Esophagus mucosa (tissue), 1 donor: ENCODE results near the gene DMRTB1. TPM values are rescaled to one million over a fixed set of nuclear protein-coding genes. Genes with fewer than 3 reads are reported as not detected.

ENCODE experiments used
- ATAC-seq: fragments of 200-7000 bp; cut with Tn5 transposase; one replicate; pipeline ENCODE4 v1.9.1; 2020
- total RNA-seq: library from RNA; stranded (reverse); gene quantifications from one replicate; pipeline ENCODE4 v1.2.4, GENCODE V29; 2023
- donor health status: DM: yes; HTN: yes; CAD: no.

DMRTB1 gene
- total RNA-seq, 1 donor from 2014 or later = not detected

DNA sequence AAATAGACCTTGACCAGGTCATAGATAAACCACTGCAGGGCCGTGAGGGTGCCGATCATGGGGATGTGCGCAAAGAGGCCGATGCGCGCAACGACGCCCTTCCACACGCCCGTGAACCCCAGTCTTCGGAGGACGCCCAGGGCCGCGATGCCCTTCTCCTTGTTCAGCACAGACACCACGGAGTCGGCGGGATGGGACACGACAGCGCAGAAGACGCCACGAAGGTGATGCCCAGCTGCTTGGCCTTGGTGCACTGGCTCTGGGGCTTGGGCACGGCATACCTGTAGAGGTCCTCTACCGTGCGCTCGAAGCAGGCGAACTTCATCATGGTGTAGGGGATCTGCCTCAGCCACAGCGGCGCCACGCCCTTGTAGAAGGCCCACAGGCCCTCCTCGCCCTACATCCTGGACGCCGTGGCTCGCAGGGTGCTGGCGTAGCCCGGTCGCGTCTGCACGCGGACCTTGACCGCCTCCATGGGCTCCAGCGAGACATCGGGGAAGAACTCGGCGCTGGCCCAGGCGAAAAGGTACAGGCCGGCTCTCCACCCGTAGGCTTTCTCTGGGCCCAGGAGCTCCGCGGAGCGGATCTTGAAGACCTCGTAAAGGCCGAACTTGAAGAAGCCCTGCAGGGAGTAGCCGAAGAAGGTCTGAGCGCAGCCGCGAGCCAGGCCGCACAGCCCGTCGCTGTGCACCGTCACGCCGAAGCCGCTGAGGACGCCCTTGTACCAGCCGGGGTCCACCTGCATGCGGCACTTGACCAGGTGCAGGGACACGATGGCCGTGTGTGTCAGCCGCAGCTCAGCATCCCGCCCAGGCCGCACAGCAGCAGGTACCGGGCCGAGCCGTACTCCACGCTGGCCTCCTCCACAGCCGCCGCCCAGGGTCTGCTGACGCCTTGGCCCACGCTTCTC is 20.5 kb upstream of the DMRTB1 start:
- no peak for ATAC-seq

DNA sequence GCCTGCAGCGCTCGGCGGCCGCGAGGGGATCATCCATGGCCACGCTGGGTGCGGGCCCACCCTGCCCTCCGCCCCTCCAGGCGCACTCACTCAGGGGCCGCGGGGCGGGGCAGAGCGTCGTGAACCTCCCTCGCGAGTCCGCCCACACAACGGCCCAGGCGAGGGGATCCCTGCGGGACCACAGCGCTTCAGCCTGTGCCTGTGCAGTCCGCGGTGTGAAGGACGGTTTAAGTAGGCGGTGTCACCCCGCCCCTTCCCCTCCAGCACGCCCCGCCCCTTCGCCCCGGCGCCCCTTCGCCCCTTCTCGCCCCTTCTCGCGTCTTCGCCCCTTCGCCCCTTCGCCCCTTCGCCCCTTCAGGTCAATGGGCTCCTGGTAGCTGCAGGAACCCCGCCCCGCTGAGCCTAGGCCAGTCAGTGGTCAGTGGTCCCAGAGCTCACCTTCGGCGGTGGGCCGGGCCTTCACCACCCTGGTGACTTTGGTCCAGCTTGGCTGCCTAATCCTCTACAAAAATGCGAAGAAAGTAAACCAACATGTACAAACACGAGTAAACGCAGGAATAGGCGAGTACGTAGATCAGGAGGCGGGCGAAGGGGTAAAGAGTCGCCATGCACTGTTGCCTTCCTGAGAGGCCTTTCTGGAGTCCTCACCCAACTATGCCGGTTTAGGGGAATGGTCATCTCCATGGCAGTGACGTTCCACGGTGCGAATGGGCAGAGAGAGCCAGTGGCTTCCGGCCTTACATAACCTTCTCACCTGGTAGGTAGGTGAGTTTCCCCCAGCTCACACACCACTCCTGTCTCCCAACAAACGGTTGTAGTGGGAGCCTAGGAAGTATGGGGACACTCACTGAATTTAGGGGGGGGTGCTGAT is 19.6 kb upstream of the DMRTB1 start:
- ATAC-seq = peak; percentile 26

DNA sequence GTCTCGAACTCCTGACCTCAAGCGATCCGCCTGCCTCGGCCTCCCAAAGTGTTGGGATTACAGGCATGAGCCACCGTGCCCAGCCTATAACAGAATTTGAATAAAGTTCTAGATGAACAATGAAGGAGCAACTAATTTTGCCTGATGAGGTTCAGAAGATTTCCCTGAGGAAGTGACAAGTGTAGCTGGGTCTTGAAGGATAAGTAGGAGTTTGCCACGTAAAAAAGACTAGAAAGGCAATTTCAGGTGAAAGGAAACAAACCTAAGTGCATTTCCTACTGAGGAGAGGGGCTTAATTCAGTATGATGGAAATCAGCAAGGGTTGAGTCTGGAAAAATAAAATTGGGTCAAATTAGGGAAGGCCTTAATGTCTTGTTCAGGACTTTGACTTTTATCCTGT is 18.6 kb upstream of the DMRTB1 start:
- no peak for ATAC-seq

DNA sequence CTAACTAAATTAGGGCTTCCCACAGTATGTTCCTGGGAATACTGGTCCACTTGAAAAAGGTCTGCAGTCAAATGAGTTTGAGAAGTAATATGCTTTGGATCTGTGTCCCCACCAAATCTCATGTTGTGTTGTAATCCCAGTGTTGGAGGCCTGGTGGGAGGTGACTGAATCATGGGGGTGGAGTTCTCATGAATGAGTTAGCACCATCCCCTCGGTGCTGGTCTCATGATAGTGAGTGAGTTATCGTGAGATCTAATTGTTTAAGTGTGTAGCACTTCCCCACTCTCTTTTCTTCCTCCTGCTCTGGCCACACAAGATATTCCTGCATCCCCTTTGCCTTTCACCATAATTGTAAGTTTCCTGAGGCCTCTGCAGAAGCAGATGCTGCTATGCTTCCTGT is 16.9 kb upstream of the DMRTB1 start:
- ATAC-seq = no peak

DNA sequence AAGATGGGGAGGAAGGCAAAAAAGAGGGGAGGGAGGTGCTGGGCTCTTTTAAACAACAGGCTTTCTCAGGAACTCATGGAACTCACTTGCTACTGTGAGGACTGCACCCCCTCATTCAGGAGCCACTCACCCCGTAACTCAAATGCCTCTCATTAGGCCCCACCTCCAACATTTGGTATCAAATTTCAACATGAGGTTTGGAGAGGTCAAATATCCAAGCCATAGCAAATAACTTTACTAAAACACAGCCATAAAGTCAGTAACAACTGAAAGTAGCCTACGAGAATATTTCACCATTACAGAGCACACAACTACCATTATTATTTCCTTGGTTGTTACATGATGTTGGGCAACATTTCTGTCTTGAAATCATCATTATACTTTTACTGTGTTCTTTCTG is 13.1 kb upstream of the DMRTB1 start:
- ATAC-seq = no peak

DNA sequence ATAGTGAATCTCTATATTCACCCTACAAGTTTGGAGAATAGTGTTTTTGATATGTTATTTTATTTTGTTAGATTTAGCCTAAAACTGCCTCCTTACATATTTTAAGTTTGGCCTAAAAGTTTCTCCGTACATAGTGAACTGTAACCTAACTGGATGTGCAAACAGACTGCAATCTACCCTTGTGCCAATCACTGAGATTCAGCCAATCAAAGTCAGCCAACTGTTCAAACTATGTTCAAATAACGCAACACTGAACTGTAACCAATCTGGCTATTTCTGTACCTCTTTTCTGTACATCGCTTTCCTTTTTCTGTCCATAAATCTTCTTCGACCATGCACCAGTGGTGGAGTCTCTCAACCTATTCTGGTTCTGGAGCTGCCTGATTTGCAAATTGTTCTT is 11.8 kb upstream of the DMRTB1 start:
- no peak for ATAC-seq

DNA sequence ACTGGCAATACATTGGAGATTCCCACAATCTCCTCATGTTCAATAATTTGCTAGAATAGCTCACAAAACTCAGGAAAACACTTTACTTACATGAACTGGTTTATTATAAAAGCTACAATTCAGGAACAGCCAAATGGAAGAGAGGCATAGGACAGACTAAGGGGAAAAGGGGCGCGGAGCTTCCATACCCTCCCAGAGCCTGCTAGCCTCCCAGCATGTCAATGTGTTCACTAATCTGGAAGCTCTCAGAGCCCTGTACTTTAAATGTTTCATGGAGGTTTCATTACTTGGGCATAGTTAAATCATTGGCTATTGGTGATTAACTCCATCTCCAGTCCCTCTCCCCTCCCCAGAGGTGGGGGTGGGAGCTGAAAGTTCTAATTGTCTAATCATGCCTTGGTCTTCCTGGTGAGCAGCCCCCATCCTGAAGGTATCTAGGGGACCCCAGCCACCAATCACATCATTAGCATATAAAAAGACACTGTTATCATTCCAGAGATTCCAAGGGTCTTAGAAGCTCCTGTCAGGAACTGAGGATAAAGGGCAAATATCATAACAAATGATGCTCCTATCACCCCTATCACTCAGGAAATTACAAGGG is 10.9 kb upstream of the DMRTB1 start:
- no peak for ATAC-seq

DNA sequence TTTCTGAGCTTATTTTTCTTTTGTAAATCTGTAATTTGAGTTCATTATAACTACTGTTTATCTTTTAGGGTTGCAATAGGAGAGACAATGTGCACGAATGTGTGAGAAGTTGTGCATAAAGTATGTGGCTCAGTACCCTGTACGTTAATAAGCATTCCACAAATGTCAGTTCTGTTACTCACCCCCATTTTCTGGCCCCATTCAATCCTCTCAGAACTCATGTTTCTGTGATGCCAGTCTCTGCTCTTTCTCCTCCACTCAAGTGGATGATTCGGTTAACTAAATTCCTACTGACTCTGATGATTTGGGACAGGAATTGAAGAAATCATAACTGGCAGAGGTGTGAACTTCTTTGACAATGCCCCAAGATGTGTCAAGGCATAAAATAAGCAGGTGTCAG is 10.2 kb upstream of the DMRTB1 start:
- no peak for ATAC-seq

DNA sequence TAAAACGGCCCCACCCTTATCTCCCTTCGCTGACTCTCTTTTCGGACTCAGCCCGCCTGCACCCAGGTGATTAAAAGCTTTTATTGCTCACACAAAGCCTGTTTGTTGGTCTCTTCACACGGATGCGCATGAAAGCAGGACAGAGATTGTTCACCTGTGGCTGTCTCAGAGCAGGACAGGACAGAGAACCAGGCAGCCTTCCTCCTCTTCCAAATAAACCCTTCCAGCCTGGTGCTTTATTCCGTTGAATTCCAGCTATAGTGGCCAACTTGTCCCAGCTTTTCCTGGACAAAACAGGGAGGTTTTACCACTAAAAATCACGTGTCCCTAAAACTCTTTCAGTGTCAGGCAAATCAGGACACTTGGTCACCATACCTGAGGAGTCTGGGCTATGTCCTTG is 9.5 kb upstream of the DMRTB1 start:
- ATAC-seq = no peak

DNA sequence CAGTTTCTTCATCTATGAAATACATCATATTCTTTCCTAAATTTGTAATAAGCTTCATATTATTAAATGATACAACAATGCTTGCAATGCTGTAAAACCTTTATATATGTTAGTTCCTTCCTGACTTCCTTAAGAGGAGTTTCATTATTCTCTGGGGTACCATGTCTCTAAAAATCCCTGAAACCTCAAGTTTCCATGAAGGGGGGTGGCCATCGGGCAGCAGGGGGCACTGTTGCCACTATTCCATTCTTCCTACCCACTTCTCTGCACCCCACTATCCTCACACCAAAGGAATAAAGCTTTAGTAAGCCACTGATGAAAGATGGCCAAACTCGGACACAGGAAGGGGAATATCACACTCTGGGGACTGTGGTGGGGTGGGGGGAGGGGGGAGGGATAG is 9.0 kb upstream of the DMRTB1 start:
- no peak for ATAC-seq

DNA sequence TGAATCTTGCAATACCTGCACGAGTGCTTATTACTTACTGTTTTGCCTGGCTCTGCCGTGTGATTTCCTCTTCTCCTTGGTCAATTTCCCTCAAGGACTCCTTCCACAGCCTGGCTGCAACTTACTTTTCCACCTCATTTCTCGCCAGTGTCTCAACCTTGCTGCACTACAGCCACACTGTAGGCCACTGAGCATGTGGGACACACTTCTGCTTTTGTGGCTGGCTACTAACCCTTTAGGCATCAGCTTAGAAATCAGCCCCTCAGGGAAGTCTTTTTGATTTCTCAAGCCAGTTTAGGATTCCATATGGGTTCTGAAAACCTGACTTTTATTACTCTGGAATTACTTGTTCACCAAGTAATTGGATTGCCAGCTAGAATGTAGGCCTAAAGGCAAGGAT is 5.2 kb upstream of the DMRTB1 start:
- no peak for ATAC-seq

DNA sequence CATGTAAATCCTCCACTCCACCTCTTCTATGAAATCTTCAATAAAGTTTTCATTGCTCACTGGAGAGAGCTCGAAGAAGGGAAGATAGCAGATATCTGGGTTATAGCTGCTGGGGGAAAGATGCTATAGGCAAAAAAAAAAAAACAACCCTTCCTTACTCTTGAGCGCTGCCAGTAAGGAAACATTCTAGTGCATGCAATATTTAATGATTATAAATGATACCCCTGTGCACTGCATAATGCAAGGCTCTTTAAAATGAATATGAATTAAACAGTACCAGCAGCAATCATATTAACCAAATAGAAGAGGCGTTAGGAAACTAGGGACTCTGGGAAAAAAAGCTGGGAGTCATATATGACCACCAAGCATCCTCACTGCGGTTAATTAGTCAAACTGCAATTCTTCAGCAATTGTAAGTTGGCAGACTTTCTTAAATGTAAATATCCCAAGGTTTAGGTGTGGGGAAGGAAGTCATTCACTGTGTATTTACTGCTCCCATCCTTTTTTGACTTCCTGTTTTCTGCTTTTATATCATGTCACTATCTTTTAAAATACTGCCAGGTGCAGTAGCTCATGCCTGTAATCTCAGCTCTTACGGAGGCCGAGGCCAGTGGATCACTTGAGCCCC is 3.7 kb upstream of the DMRTB1 start:
- ATAC-seq = no peak

DNA sequence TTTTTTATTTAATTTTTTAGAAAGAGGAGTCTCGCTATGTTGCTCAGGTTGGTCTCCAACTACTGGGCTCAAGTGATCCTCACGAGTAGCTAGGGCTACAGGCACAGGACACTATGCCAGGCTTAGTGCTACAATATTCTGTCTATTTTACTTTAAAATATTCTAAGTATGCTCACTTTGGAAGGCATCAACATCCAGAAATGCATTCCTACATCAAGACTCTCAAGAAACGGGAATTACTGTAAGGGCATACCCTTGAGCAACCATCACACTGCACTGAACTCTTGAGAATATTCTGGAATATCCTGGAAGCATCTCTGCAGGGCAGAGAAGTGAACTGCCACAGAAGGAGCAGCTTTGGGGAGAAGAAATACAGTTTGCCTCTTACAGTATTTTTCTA is 565 bp upstream of the DMRTB1 start:
- ATAC-seq = no peak

DNA sequence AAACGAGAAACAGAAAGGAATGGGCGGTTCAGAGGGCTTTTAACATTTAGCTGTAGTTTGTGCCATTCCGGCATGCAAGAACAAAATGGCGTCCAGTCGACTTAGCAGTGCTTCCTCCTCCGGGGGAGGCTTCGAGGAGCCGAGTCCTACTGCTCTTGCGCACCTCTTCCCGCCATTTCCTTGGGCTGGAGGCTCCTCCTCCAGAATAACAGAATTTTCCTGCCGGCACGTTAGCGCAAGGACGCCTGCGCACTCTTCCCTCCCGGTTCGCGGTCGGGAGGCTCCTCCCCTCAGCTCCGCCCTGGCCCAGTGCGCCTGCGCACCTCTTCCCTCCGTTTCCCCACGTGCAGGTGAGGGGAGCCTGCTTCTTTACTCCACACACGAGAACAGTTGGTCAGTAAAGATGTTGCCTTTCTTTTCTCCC is 1.0 kb downstream of the DMRTB1 start:
- ATAC-seq = no peak

DNA sequence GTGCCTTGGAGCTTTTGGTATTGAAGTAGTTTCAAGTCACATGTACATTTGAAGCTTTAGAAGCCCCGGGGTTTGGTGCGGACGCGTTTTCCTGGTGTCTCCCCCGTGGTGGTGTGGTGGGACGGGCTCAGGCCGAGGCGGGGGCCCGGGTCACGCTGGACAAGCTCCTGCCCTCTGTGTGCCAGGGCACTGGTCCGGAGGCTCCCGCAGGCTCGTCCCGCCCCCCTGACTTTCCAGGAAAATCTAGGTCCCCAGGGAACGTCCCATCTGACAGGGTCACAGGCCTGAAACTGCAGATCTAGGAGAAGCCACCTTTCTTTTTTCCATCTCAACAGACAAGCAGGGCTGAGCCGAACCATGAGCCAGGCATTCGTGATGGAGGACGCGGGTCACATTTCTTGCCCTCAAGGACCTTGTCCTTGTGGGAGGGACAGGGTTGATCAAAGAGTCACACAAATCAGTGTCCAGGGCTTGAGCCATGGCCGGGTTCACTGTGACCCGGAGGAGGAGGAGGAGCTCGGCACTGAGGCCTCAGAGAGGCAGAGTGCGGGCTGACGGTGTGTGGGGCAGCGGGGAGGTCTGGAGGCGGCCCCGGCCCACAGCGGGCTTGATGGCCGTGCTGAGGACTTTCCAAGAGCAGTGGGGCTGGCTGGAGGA is 1.6 kb downstream of the DMRTB1 start:
- no peak for ATAC-seq

DNA sequence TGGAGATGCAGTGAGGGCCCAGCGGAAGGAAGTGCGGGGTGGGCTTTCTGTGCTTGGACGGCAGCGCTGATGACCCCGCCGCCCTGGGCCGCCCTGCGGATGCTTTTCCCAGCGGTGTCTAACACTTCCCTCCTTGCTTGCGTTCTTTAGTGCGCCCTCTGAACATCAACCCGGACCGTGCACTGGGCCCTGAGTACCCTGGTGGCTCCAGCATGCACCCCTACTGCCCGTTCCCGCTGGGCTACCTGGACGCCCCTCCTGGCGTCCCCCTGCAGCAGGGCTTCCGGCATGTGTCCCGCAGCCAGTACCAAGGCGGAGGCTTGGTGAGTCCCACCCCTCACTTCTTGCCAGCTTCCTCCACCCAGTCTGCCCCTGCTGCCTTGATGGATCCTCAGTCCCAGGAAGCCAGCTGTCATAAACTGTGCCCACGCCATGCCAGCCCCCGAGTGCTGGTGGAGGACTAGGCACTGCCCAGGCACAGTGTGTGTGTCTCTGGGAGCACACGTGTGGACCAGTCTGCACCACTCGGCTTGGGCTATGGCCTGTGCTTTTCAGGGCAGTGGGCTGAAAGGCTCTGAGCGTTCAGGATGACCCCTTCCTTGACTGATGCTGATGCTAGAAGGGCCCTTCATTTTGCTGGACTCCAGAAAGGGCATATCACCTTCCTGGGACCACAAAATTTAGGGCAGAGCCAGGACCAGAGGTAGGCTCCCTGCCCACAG is 2.3 kb downstream of the DMRTB1 start:
- ATAC-seq = no peak

DNA sequence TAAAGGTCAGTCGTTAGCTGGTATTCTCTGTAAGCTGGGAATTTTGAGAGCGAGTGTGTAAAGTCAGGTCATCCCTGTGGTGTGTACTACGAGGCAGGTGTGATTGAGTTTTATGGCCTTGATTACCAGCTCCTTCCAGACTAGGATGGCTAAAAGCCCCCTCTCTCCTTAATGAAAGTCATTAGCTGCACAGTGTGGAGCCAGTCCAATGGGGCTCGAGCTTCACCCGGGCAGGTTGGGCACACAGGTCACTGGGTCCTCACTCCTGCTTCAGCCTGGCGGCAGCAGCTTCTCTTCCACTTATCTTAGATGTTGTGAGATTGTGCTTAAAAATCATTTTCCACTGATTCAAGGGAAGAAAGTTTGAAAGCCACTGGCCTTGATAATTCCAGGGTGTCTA is 3.0 kb downstream of the DMRTB1 start:
- no peak for ATAC-seq

DNA sequence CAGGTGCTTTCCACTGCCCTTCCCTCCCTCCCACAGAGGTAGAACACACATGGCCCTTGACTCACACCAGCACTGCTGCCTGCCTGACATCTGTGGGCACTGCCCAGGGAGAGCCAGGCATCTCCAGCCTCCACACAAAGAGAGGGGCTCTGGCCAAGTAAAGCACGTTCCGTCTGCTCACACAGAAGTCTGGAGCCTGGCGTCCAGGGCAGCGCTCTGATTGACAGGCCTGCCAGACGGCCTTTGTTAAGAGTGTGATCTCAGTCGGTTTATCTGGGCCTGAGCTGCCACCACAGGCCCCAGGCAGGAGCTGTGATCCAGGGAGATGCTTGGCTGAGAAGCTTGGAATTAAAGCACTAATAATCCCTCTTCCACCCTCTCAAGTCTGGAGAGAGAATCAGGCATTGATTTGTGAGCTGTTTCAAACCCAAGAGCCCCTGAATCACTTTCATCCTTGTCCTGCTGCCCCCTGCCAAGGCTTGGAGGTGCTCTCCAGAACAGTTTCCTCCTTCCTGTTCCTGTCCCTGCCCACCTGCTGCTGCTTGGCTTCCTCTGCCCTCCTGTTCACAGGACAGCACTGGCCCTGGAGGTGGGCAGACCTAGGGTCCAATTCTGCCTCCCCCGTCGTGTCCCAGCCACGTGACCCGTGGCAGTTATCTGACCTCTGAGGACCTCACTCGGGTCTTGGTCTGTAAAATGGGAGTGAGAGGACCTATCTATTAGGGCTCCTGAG is 3.7 kb downstream of the DMRTB1 start:
- no peak for ATAC-seq

DNA sequence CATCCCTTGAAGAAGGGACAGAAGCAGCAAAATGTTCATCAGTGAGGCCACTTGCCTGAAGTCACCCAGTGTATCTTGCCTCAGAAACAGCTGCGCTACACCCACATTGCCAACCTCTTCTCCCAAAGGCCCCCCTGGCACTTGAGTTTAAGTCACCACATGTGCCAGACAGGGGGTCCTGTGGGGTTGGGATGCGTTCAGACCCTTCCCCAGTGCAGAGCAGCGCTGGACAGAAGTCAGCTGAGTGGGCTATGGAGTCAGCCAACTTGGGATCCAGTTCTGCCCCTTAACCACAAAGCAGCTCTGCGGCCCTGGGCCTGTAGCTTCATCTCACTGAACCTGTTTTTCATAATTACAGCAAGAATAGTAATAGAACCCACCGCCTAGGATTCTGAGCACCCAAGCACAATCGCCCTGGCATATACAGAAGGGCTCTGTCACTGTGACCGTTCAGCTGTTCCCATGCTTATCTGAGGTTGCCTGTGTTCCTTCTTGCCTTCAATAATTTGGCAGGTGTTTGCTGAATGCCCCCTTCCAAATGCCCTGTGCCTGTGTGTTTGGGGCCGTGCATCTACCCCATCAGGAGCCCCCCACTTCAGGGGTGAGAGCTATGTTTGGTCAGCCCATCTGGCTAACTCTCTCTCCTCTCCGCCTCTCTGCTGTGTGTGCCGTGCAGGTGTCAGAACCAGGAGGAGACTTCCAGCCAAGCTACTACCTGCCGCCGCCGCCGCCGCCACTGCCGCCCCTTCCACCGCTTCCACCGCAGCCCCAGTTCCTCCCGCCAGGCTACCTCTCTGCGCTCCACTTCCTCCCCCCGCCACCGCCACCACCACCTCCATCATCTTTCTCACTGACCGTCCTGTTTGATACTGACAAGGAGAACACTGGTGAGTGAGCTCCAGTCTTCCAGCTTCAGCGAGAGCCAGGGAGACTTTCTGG is 5.0 kb downstream of the DMRTB1 start:
- no peak for ATAC-seq
